Measurements from ENCODE around the gene ADCY1. TPM values are rescaled to one million over a fixed set of nuclear protein-coding genes. Genes with fewer than 3 reads are reported as not detected.

ADCY1 gene
- total and polyA plus RNA-seq, 5 experiments from 2014 or later = 0.02 to 0.04 TPM; not detected in 3

DNA sequence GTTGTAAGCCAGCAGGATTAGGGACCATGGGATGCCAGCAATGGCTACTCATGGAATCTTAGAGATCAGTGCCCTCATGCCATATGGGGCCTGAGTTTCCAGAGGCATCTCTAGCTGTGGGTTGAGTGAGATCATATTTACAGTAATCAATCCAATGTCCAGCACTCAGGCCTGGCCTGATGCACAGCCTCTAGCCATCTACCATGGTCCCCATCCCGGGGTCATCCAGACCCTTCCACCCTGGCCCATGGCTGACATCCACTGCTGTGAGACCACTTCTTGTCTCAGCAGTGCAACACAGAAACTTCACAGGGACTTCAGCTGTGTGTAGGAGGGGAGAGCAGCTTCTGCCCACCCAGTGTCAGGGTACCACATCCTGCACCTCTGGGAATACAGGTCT lies 6.5 kb upstream of the ADCY1 start:
- DNase-seq (no peak), ATAC-seq (no peak)
- H3K4me3 Mint-ChIP-seq = no peak overlapping the region
- peaks cover 18 to 72% (median 22%) of the 10 kb centered on the region in 5 donors for H3K27me3 Mint-ChIP-seq
- H3K27ac Mint-ChIP-seq = no peak overlapping the region
- peaks cover 0 to 3% (median 0%) of the 10 kb centered on the region in 3 donors for H3K36me3 Mint-ChIP-seq
- H3K4me1 Mint-ChIP-seq = peaks cover 0 to 2% (median 0%) of the 10 kb centered on the region in 4 donors
- H3K9me3 Mint-ChIP-seq = peaks cover 0 to 2% (median 0%) of the 10 kb centered on the region in 9 donors
- POLR2A ChIA-PET = no interaction called here

GRCh38 chr7:45568536-45569289 lies 5.5 kb upstream of the ADCY1 start:
- Mint-ChIP-seq H3K27ac (peak overlapping the region in 1 of 10 donors; percentile 11), H3K27me3 (peaks cover 25 to 72% (median 27%) of the 10 kb centered on the region in 5 donors), H3K9me3 (peaks cover 0 to 2% (median 0%) of the 10 kb centered on the region in 9 donors), H3K4me1 (peaks cover 0 to 6% (median 3%) of the 10 kb centered on the region in 4 donors), H3K36me3 (peaks cover 0 to 7% (median 0%) of the 10 kb centered on the region in 3 donors), H3K4me3 (no peak overlapping the region)
- ATAC-seq (no peak), DNase-seq (no peak)
- POLR2A ChIA-PET = no interaction called here

DNA sequence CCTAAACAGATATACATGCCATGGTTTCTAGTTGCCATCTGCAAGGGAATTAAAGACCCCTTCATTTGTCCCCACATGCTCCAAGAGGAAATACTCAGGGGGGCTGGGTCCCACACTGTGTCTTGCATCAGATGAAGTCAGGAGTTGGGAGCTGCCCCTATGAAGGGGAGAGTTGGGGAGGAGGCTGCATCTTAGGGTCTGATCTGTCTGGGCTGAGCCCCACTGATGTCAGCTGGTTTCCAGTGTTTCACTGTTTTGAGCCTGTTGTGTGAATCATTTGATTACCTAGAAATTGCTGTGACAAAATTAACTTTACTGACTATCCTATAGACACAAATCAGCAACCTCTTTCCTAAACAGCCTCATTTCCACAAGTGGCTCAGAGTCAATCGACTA lies 4.9 kb upstream of the ADCY1 start:
- Mint-ChIP-seq H3K9me3 (peaks cover 0 to 2% (median 0%) of the 10 kb centered on the region in 9 donors), H3K4me1 (peaks cover 0 to 8% (median 3%) of the 10 kb centered on the region in 4 donors), H3K27me3 (peaks cover 24 to 69% (median 29%) of the 10 kb centered on the region in 5 donors), H3K27ac (no peak overlapping the region), H3K36me3 (peaks cover 0 to 7% (median 0%) of the 10 kb centered on the region in 3 donors), H3K4me3 (no peak overlapping the region)
- DNase-seq (no peak), ATAC-seq (no peak)
- POLR2A ChIA-PET = no interaction called here

- no peak for DNase-seq
- Mint-ChIP-seq H3K9me3 (peaks cover 0 to 2% (median 0%) of the 10 kb centered on the region in 9 donors), H3K4me3 (no peak overlapping the region), H3K36me3 (peaks cover 0 to 7% (median 0%) of the 10 kb centered on the region in 3 donors), H3K27ac (no peak overlapping the region), H3K27me3 (peaks cover 22 to 62% (median 34%) of the 10 kb centered on the region in 5 donors), H3K4me1 (peaks cover 0 to 11% (median 3%) of the 10 kb centered on the region in 4 donors)
- POLR2A ChIA-PET = no interaction called here
- no peak for ATAC-seq
Measured at GRCh38 chr7:45570797-45571196, 3.4 kb upstream of the ADCY1 start.

DNA sequence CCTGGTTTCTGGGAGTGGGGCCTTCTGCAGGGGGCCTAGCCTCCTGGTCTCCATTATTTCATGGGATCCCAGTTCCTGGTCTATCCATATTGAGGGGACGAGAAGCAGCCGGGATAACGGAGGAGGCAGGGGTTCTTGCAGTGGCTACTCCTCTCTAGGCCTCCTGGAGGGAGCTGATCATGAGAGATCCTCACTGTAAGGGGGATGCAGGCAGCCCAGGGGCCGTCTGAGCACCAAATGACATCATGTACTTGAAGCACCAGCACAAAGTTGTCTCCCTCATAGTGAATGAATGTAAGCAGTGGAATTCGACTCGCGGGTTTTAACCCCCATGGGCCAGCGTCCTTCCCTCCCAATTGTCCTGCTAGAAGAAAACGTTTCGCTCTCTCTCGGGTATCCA lies 964 bp upstream of the ADCY1 start:
- POLR2A ChIA-PET = no interaction called here
- Mint-ChIP-seq H3K4me3 (peak overlapping the region in 5 of 10 donors; percentile 42 to 53 (median 48)), H3K36me3 (peaks cover 0 to 7% (median 0%) of the 10 kb centered on the region in 3 donors), H3K9me3 (peaks cover 0 to 2% (median 0%) of the 10 kb centered on the region in 9 donors), H3K27ac (no peak overlapping the region), H3K27me3 (peaks cover 18 to 55% (median 37%) of the 10 kb centered on the region in 5 donors), H3K4me1 (peaks cover 0 to 11% (median 3%) of the 10 kb centered on the region in 4 donors)
- no peak for DNase-seq
- no peak for ATAC-seq

GRCh38 chr7:45574416-45574668 lies 174 bp downstream of the ADCY1 start:
- H3K4me1 Mint-ChIP-seq = peaks cover 0 to 11% (median 2%) of the 10 kb centered on the region in 4 donors
- peaks cover 18 to 55% (median 34%) of the 10 kb centered on the region in 5 donors for H3K27me3 Mint-ChIP-seq
- no peak for ATAC-seq
- H3K9me3 Mint-ChIP-seq = peaks cover 0 to 2% (median 0%) of the 10 kb centered on the region in 9 donors
- no peak for DNase-seq
- H3K4me3 Mint-ChIP-seq = no peak overlapping the region
- POLR2A ChIA-PET = no interaction called here
- no peak overlapping the region for H3K27ac Mint-ChIP-seq
- H3K36me3 Mint-ChIP-seq = peaks cover 0 to 7% (median 0%) of the 10 kb centered on the region in 3 donors

DNA sequence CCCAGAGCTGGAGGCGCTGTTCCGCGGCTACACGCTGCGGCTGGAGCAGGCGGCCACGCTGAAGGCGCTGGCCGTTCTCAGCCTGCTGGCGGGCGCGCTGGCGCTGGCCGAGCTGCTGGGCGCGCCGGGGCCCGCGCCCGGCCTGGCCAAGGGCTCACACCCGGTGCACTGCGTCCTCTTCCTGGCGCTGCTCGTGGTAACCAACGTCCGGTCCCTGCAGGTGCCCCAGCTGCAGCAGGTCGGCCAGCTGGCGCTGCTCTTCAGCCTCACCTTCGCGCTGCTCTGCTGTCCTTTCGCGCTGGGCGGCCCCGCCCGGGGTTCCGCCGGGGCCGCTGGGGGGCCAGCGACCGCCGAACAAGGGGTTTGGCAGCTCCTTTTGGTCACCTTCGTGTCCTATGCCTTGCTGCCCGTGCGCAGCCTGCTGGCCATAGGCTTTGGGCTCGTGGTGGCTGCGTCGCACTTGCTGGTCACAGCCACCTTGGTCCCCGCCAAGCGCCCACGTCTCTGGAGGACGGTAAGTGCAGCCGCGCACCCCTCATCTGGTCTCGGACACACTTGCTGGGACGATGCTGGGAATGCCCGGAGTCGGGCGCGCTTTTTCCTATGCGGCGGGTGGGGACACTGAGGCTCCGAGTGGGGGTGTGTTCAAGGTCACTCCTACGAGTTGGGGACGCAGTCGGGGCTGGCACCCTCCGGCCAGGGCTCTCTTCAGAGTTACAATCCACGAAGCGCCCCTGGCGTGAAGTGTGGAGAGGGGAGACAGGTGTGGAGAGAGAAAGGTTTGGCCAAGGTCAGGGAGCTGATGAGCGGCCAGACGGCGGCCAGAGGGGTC lies 717 bp downstream of the ADCY1 start:
- no peak for ATAC-seq
- DNase-seq = no peak
- no peak overlapping the region for H3K27ac Mint-ChIP-seq
- H3K4me3 Mint-ChIP-seq = peak overlapping the region in 1 of 10 donors; percentile 54
- H3K4me1 Mint-ChIP-seq = peaks cover 0 to 11% (median 2%) of the 10 kb centered on the region in 4 donors
- H3K36me3 Mint-ChIP-seq = peaks cover 0 to 7% (median 0%) of the 10 kb centered on the region in 3 donors
- POLR2A ChIA-PET = no interaction called here
- peaks cover 0 to 2% (median 0%) of the 10 kb centered on the region in 9 donors for H3K9me3 Mint-ChIP-seq
- H3K27me3 Mint-ChIP-seq = peaks cover 18 to 53% (median 34%) of the 10 kb centered on the region in 5 donors

GRCh38 chr7:45575501-45576248 lies 1.5 kb downstream of the ADCY1 start:
- H3K27me3 Mint-ChIP-seq = peaks cover 14 to 45% (median 31%) of the 10 kb centered on the region in 5 donors
- peak overlapping the region in 1 of 10 donors; percentile 62 for H3K27ac Mint-ChIP-seq
- H3K4me3 Mint-ChIP-seq = peak overlapping the region in 2 of 10 donors; percentile 19 to 41

DNA sequence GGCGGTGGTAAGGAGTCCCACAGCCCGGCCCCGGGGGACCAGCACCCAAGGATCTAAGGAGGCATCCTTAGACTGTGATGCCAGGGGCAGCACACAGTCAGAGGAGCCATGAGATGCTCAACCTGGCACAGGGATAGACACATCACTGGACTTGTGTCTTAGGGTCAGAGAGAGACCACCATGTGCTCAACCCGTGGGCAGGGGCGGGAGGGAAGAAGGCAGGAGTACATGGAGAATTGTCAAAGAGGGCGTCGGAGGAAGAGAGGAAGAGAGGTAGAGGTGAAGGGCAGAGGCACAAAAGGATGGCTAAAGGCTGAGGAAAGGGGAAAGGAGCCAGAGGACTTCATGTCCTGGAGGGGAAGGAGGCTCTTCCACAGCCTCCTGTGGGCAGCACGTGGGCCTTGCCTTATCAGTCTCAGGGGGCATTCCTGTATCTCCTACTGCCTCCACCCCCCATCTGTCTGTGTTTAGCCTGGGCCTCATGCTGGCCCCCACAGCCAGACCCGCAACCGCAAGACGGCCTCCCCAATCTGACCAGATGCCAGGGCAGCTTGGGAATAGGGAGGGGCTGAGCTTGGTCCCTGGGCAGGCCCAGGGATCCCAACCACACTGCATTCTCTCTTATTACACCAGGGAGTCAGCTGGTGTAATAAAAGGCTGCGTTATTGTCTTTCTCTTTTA lies 2.2 kb downstream of the ADCY1 start:
- Mint-ChIP-seq H3K36me3 (peaks cover 0 to 7% (median 0%) of the 10 kb centered on the region in 3 donors), H3K9me3 (no peaks in the 10 kb centered on the region), H3K27me3 (peaks cover 14 to 44% (median 31%) of the 10 kb centered on the region in 5 donors), H3K27ac (no peak overlapping the region), H3K4me3 (peak overlapping the region in 1 of 10 donors; percentile 41), H3K4me1 (peaks cover 0 to 11% (median 2%) of the 10 kb centered on the region in 4 donors)
- DNase-seq (no peak), ATAC-seq (no peak)
- POLR2A ChIA-PET = no interaction called here

More at GRCh38 chr7:45575501-45576248, 1.5 kb downstream of the ADCY1 start:
- Mint-ChIP-seq H3K4me1 (peaks cover 0 to 11% (median 2%) of the 10 kb centered on the region in 4 donors), H3K9me3 (no peaks in the 10 kb centered on the region), H3K36me3 (peaks cover 0 to 7% (median 0%) of the 10 kb centered on the region in 3 donors)
- POLR2A ChIA-PET = no interaction called here
- ATAC-seq = no peak
- no peak for DNase-seq

GRCh38 chr7:45578022-45578421 lies 3.9 kb downstream of the ADCY1 start:
- no peaks in the 10 kb centered on the region for H3K9me3 Mint-ChIP-seq
- POLR2A ChIA-PET = no interaction called here
- no peak overlapping the region for H3K27ac Mint-ChIP-seq
- H3K4me3 Mint-ChIP-seq = no peak overlapping the region
- DNase-seq = no peak
- peaks cover 0 to 4% (median 0%) of the 10 kb centered on the region in 3 donors for H3K36me3 Mint-ChIP-seq
- H3K4me1 Mint-ChIP-seq = peaks cover 0 to 11% (median 2%) of the 10 kb centered on the region in 4 donors
- no peak for ATAC-seq
- H3K27me3 Mint-ChIP-seq = peaks cover 4 to 30% (median 19%) of the 10 kb centered on the region in 5 donors

GRCh38 chr7:45578467-45578866 lies 4.3 kb downstream of the ADCY1 start:
- Mint-ChIP-seq H3K27me3 (peaks cover 0 to 26% (median 14%) of the 10 kb centered on the region in 5 donors), H3K9me3 (no peaks in the 10 kb centered on the region), H3K27ac (no peak overlapping the region), H3K4me3 (no peak overlapping the region), H3K4me1 (peaks cover 0 to 7% (median under 1%) of the 10 kb centered on the region in 4 donors), H3K36me3 (no peaks in the 10 kb centered on the region)
- POLR2A ChIA-PET = no interaction called here
- no peak for ATAC-seq
- no peak for DNase-seq

DNA sequence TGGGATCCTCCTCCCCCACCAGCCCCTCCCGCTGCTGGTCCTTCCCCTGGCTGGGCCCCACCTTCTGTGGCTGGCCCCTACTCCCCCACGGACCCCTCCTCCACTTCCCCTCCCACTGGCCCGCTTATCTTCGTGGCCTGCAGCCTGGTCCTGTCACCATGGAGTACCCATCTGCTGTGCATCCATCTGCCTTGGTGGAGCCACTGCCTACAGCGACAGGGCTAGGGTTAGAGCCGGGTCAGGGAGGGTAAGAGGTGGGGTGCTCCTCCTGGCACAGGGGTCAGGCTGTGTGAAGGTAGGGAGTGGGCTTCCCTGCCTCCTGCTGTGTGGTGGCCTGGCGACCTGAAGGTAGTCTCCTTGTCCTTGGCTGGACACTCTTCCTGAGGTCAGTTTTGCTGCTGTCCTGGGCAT lies 5.2 kb downstream of the ADCY1 start:
- Mint-ChIP-seq H3K27ac (no peak overlapping the region), H3K9me3 (no peaks in the 10 kb centered on the region), H3K4me1 (peaks cover 0 to 2% (median 0%) of the 10 kb centered on the region in 4 donors), H3K4me3 (no peak overlapping the region), H3K36me3 (no peaks in the 10 kb centered on the region), H3K27me3 (peaks cover 0 to 20% (median 10%) of the 10 kb centered on the region in 5 donors)
- POLR2A ChIA-PET = no interaction called here
- DNase-seq (no peak), ATAC-seq (no peak)
